ENCODE results near the gene SLCO2B1.
A peak's percentile ranks its signal among the peaks of the same experiment; 100 is the strongest.

- TF ChIP-seq CTCF (IDR thresholded peaks at IDR 0.05), result no peak
- peak in 1 of 4 donors; percentile 17 for TF ChIP-seq POLR2A (IDR thresholded peaks at IDR 0.05)
These were observed 991 bp upstream of the SLCO2B1 start for GRCh38 chr11:75149766-75150465.

All from upper lobe of left lung (tissue), 4 donors.